22Rv1 (cell line): ENCODE measurements around the gene DAB1.

Experiments
- ZFX ChIP-seq: fragments of 450-650 bp; IDR thresholded peaks from 2 replicates; pipeline ENCODE4 v1.6.1; 2017; ENCODE audit warnings: antibody characterized with exemption, borderline replicate concordance
- TF ChIP-seq, protein P1 (sequence below): fragments of 450-650 bp; IDR thresholded peaks from 2 replicates; pipeline ENCODE4 v1.5.1; 2017; ENCODE audit warnings: mild to moderate bottlenecking

DNA sequence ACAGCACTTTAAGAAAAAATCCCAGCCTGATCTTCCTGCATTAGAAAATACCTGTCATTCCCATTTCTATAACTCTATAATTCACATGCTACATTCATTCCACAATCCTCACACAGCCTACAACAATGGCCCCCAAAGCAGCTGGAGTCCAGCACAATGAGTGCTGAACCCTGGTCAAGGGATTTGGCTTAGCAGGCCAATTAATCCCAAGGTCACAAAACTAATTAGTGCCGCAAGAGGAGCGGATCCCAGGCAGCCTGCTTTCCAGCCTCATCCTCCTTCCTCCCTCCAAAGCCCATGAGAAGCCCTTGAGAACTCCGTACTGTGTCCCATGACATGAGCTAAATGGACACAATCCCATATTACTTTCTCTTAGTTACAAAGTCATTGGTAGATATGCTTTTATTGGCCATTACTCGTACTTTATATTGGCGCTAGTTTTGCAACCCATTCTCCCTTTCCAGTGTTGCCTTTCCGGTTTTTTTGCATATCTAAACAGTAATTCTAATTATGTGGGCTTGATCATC is 94.8 kb downstream of the DAB1 start:
- TF ChIP-seq, protein P1, sequence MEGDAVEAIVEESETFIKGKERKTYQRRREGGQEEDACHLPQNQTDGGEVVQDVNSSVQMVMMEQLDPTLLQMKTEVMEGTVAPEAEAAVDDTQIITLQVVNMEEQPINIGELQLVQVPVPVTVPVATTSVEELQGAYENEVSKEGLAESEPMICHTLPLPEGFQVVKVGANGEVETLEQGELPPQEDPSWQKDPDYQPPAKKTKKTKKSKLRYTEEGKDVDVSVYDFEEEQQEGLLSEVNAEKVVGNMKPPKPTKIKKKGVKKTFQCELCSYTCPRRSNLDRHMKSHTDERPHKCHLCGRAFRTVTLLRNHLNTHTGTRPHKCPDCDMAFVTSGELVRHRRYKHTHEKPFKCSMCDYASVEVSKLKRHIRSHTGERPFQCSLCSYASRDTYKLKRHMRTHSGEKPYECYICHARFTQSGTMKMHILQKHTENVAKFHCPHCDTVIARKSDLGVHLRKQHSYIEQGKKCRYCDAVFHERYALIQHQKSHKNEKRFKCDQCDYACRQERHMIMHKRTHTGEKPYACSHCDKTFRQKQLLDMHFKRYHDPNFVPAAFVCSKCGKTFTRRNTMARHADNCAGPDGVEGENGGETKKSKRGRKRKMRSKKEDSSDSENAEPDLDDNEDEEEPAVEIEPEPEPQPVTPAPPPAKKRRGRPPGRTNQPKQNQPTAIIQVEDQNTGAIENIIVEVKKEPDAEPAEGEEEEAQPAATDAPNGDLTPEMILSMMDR: no peak
- no peak for TF ChIP-seq ZFX
